ENCODE results near the gene HEPACAM2.

GRCh38 chr7:93176992-93177580 is 49.2 kb downstream of the HEPACAM2 start:
- no peak for TF ChIP-seq POLR2A (IDR thresholded peaks at IDR 0.05)
- TF ChIP-seq CTCF (IDR thresholded peaks at IDR 0.05) = no peak
